ENCODE data around the gene OPN1SW. TPM values are rescaled to one million over a fixed set of nuclear protein-coding genes. Genes with fewer than 3 reads are reported as not detected.

Gene OPN1SW
- total and polyA plus RNA-seq, 9 of the 15 experiments (the other 6 are each of a cell fraction or from before 2014, with no cell fraction given) = 0.84 to 1.0 TPM; not detected in 7

- no TSS peak for BruUV-seq (replicated peaks)
- CTCF ChIA-PET (ENCODE audit: low intra/inter-chr PET ratio) = no interaction called here
- H3K27me3 ChIP-seq (ENCODE audit: control insufficient read depth in 2 of 2, insufficient read depth in 2 of 2, low read length in 2 of 2) = no peaks in the 10 kb centered on the region
- H3K4me1 ChIP-seq (replicated peaks in 1 of 2; ENCODE audit: control insufficient read depth in 2 of 2, insufficient read depth in 2 of 2, low read length in 2 of 2) = no peaks in the 10 kb centered on the region
- intact Hi-C loops (cut with micrococcal nuclease) (loop anchor here (10.0 kb wide), 1 partner anchor 284 kb away; the partner anchor contains the start of gene METTL2B), in situ Hi-C loops (cut with MboI) (no loop called here)
- POLR2A ChIA-PET = interaction anchor here (0.6 to 12.2 kb wide), 8 partner anchors 9 to 46 kb away, joined by 3 to 216 read pairs (median 4); partner anchors contain the start of gene CALU
- H3K9me1 ChIP-seq (ENCODE audit: control insufficient read depth, insufficient read depth, low read length) = peaks cover 3% of the 10 kb centered on the region
- H3K9ac ChIP-seq (ENCODE audit: insufficient read depth in 1 of 2, low read depth in 2 of 2, low read length in 2 of 2) = no peak overlapping the region
- H4K20me1 ChIP-seq (replicated peaks; ENCODE audit: control insufficient read depth, insufficient read depth, low read length) = peaks cover 3% of the 10 kb centered on the region
- no peak overlapping the region for H2AFZ ChIP-seq (ENCODE audit: low read depth, low read length)
- H3K4me2 ChIP-seq (ENCODE audit: insufficient read depth, low read length) = no peak overlapping the region
- TF ChIP-seq ZZZ3 (IDR thresholded peaks at IDR 0.05) (no peak), DACH1 (IDR thresholded peaks at IDR 0.05; ENCODE audit: partially characterized antibody) (no peak), POLR2A (conservative IDR thresholded peaks at IDR 0.05) (0 out of 2 replicates have a peak, but pooled peaks have one; percentile 33), POLR2H (tag; IDR thresholded peaks at IDR 0.05; ENCODE audit: low read depth) (0 out of 2 replicates have a peak, but pooled peaks have one; percentile 31), RFX7 (CRISPR knock-in tag; IDR thresholded peaks at IDR 0.05) (no peak), MECOM (CRISPR knock-in tag; IDR thresholded peaks at IDR 0.05) (no peak), POLR2AphosphoS5 (IDR thresholded peaks at IDR 0.05; ENCODE audit: control insufficient read depth, insufficient read depth, low read depth, low read length) (0 out of 2 replicates have a peak, but pooled peaks have one; percentile 8), CREM (IDR thresholded peaks at IDR 0.05; ENCODE audit: low read depth) (no peak), SUPT5H (IDR thresholded peaks at IDR 0.05) (peak; percentile 16)
- peaks cover 94% of the 10 kb centered on the region for H3K36me3 ChIP-seq (ENCODE audit: control insufficient read depth, insufficient read depth, low read length)
- peaks cover 17% of the 10 kb centered on the region; the same call in 2 of the 3 replicates for H3K79me2 ChIP-seq (ENCODE audit: control insufficient read depth, insufficient read depth, low read length)
- no peak for FAIRE-seq
- no peak for ATAC-seq
- H3K9me3 ChIP-seq (replicated peaks; ENCODE audit: control insufficient read depth, insufficient read depth, low read depth, low read length) = no peaks in the 10 kb centered on the region
- no peak overlapping the region for H3K4me3 ChIP-seq
- no peak overlapping the region for H3K27ac ChIP-seq (ENCODE audit: extremely low read depth, low read depth, low read length)
- DNase-seq (ENCODE audit: extremely low read depth in 1 of 4, low spot score in 3 of 4) = no peak
These were observed 16.4 kb downstream of the OPN1SW start for GRCh38 chr7:128759242-128759641.

Measured in K562 (cell line).